ENCODE results near the gene NAP1L1.

Gene NAP1L1

GRCh38 chr12:76083904-76084862, at the start of gene NAP1L1:
Gene NAP1L1 (minus strand): TSS chr12:76084685. CDS start chr12:76074219, 10,466 bp downstream.
- peak; percentile 93 to 97 for DNase-seq

GRCh38 chr12:76127588-76127987, 43.1 kb upstream of the NAP1L1 start:
- no peak for DNase-seq

GRCh38 chr12:76124456-76124855, 40.0 kb upstream of the NAP1L1 start:
- no peak for DNase-seq

- DNase-seq, result no peak
These were observed 39.1 kb upstream of the NAP1L1 start for GRCh38 chr12:76123259-76124212.

- DNase-seq, result no peak
These were observed 35.4 kb upstream of the NAP1L1 start for GRCh38 chr12:76119887-76120286.

GRCh38 chr12:76117751-76118150, 33.3 kb upstream of the NAP1L1 start:
- DNase-seq, result no peak

GRCh38 chr12:76117067-76117691, 32.7 kb upstream of the NAP1L1 start:
- no peak for DNase-seq

GRCh38 chr12:76113800-76114757, 29.6 kb upstream of the NAP1L1 start:
- DNase-seq, result no peak

- no peak for DNase-seq
These were observed 26.8 kb upstream of the NAP1L1 start for GRCh38 chr12:76111209-76111749.

- DNase-seq, result no peak
These were observed 25.4 kb upstream of the NAP1L1 start for GRCh38 chr12:76109879-76110278.

GRCh38 chr12:76108356-76108755, 23.9 kb upstream of the NAP1L1 start:
- no peak for DNase-seq

- DNase-seq, result no peak
These were observed 22.1 kb upstream of the NAP1L1 start for GRCh38 chr12:76106631-76107030.

GRCh38 chr12:76103958-76104357, 19.5 kb upstream of the NAP1L1 start:
- no peak for DNase-seq

- DNase-seq, result no peak
These were observed 17.4 kb upstream of the NAP1L1 start for GRCh38 chr12:76101739-76102385.

GRCh38 chr12:76096079-76096646, 11.7 kb upstream of the NAP1L1 start:
- no peak for DNase-seq

GRCh38 chr12:76094754-76095153, 10.3 kb upstream of the NAP1L1 start:
- no peak for DNase-seq

GRCh38 chr12:76091246-76091754, 6.8 kb upstream of the NAP1L1 start:
- no peak for DNase-seq

GRCh38 chr12:76085520-76085868, 1.0 kb upstream of the NAP1L1 start:
- DNase-seq, result peak in 1 of 2 experiments; percentile 20

GRCh38 chr12:76084863-76085519, 506 bp upstream of the NAP1L1 start:
- peak in 1 of 2 experiments; percentile 51 for DNase-seq
